AG09309 (cell line): Measurements from ENCODE around the gene PPP2R5C.
A peak's percentile ranks its signal among the peaks of the same experiment; 100 is the strongest.

Source experiments
- DNase-seq: peaks from one replicate; pipeline ENCODE4 v3.0.0-alpha.2; 2010; ENCODE audit warnings: low read depth
- H3K4me3 ChIP-seq: 2 replicates; pipeline ENCODE4 v1.5.1; 2011; ENCODE audit warnings: mild to moderate bottlenecking, low read depth, low read length, moderate library complexity; ENCODE audit not compliant: control insufficient read depth
- CTCF ChIP-seq: IDR thresholded peaks from 2 replicates; pipeline ENCODE4 v1.5.1; 2011; ENCODE audit warnings: mild to moderate bottlenecking, low read depth, low read length, inconsistent platforms; ENCODE audit not compliant: insufficient read depth, control insufficient read depth; ENCODE audit errors: missing control alignments

Gene PPP2R5C

GRCh38 chr14:101955695-101956161, 194.2 kb downstream of the PPP2R5C start:
- DNase-seq, result no peak
- no peak for TF ChIP-seq CTCF
- H3K4me3 ChIP-seq, result no peak overlapping the region

- no peak for TF ChIP-seq CTCF
- DNase-seq, result no peak
- H3K4me3 ChIP-seq, result no peak overlapping the region
Measured at GRCh38 chr14:101956179-101956885, 194.8 kb downstream of the PPP2R5C start.

DNA sequence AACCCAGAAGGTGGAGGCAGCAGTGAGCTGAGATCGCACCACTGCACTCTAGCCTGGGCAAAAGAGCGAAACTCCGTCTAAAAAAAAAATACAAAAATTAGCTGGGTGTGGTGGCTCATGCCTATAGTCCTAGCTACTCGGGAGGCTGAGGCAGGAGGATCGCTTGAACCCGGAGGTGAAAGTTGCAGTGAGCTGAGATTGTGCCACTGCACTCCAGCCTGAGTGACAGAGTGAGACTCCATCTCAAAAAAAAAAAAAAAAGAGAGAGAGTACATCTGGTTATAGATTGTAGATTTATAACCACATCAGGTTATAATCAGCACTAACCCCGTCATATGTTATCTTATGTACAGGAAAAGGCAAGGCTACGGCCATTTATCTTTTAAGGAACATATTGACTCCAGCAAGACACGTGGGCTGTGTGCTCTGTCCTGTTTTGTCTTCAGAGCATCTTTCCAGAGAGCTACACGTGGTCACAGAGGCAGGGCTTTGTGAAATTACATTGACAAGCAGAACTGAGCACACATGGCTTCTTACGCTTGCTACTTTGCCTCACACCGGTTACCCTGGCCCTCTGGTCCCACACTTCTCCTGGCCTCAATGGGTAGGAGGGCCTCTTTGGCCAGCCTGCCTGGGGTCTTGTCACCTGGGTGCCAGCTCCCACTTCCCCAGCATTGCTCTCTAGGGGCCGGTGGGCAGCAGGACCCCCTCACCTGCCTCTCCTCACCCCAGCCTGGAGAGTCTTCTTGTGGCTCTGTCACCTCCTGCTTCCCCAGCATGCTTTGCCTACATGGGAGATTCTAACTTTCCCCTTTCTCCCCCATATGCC, 196.1 kb downstream of the PPP2R5C start:
- DNase-seq, result no peak
- no peak for TF ChIP-seq CTCF

GRCh38 chr14:101958418-101959180, 197.1 kb downstream of the PPP2R5C start:
- H3K4me3 ChIP-seq, result no peak overlapping the region
- TF ChIP-seq CTCF, result no peak
- DNase-seq, result no peak

More for the DNA sequence above, 196.1 kb downstream of the PPP2R5C start:
- H3K4me3 ChIP-seq, result no peak overlapping the region

DNA sequence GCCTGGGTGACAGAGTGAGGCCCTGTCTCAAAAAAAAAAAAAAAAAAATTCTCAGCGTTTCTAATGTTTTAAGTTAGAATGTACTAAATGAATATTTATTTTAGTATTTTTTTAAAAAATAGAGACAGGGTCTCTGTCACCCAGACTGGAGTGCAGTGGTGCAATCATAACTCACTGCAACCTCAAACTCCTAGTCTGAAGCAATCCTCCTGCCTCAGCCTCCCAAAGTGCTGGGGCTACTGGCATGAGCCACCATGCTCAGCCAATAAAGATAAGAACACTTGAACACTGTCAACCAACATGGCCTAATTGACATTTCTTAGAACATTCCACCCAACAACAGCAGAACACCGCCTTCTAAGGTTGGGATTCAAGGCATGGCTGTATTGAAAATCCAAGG, 197.8 kb downstream of the PPP2R5C start:
- no peak for DNase-seq
- TF ChIP-seq CTCF, result no peak
- H3K4me3 ChIP-seq, result no peak overlapping the region

GRCh38 chr14:101960225-101960624, 198.7 kb downstream of the PPP2R5C start:
- H3K4me3 ChIP-seq, result no peak overlapping the region
- peak; percentile 60 for TF ChIP-seq CTCF
- DNase-seq, result no peak
